Inferior parietal cortex (tissue), 1 donor: Measurements from ENCODE around the gene KIF26A.

Source experiments
- DNase-seq: peaks from one replicate; pipeline ENCODE4 v3.0.0-alpha.2; 2016; ENCODE audit errors: extremely low spot score

The KIF26A gene

DNA sequence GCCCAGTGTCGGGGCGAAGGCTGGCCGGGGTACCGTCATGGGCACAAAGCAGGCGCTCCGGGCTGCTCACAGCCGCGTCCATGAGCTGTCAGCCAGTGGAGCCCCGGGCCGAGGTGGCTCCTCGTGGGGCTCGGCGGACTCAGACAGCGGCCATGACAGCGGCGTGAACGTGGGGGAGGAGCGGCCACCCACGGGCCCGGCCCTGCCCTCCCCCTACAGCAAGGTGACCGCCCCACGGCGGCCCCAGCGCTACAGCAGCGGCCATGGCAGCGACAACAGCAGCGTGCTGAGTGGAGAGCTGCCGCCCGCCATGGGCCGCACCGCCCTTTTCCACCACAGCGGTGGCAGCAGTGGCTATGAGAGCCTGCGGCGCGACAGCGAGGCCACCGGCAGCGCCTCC, 39.0 kb downstream of the KIF26A start:
- DNase-seq, result no peak

DNA sequence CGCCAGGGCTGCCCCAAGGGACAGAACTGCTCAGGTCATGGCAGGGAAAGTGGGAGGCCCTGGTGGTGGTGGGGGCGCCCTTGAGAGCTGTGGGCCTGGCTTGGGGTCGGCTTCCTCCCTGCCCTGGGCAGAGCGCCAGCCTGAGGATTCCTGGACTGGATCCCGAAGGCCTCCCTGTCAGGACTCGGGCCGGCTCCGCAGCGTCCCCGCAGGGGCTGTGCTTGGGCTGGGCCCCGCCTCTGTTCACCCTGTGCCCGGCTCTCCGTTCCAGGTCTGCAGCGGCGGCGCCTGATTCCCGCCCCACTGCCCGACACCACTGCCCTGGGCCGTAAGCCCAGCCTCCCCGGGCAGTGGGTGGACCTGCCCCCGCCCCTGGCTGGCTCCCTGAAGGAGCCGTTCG, 39.9 kb downstream of the KIF26A start:
- DNase-seq, result no peak

DNA sequence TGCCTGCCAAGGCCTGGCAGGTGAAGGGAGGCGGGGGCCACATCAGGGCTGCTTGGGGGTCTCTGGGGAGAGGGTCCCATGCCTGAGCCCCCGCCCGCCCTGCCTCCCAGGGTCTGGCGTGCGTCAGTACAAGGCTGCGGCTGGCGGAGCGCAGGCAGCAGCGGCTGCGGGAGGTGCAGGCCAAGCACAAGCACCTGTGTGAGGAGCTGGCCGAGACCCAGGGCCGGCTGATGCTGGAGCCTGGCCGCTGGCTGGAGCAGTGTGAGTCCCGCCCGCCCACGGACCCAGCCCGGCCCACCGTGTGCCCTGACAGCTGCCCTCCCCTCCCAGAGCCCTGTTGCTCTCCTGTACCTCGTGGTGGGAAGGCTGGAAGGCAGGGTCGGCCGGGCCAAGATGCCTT, 40.7 kb downstream of the KIF26A start:
- DNase-seq, result no peak

DNA sequence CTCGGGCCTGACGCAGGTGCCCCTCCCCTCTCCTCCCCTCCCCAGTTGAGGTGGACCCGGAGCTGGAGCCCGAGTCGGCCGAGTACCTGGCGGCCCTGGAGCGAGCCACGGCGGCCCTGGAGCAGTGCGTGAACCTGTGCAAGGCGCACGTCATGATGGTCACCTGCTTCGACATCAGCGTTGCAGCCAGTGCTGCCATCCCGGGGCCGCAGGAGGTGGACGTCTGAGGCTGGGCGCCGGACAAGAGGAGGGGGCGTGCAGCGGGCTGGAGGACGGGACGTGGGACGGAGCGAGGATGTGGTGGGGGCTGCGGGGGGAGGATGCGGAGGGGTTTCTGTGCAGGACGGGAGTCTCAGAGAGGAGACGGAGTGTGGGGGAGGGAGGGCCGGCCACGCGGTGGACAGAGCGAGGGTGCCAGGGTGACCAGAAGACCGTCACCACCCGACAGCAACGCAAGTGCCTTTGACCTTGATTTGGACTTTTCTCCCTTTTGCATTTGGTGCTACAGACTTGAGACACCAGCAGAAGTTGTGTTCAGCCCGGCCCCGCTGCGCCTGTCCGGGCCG, 41.3 kb downstream of the KIF26A start:
- DNase-seq, result no peak

DNA sequence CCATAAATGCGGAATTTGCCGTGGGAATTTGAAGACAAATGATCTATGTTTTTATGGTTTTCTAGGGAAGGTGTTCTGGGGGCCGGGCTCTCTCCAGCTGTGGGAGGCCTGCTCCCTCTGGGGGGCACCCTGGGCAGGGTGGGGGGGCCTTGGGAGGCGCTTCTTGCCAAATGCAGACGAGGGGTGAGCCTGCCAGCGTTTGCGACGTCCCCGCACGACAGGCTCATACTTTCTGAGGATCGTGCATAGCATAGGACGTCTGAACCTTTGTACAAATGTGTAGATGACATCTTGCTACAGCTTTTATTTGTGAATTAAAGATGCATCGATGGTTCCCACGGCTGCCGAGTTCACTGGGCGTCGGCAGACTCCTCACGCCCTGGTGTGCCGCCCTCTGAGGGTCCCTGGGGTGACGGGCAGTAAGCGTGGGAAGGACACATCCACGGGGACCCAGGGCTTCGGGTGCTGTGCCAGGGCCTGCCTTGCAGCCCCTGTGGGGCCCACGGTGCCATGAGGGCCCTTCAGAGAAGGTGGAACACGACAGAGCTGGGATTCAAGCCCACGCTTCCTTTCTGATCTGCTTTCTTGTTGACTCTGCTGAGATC, 42.3 kb downstream of the KIF26A start:
- DNase-seq, result no peak

DNA sequence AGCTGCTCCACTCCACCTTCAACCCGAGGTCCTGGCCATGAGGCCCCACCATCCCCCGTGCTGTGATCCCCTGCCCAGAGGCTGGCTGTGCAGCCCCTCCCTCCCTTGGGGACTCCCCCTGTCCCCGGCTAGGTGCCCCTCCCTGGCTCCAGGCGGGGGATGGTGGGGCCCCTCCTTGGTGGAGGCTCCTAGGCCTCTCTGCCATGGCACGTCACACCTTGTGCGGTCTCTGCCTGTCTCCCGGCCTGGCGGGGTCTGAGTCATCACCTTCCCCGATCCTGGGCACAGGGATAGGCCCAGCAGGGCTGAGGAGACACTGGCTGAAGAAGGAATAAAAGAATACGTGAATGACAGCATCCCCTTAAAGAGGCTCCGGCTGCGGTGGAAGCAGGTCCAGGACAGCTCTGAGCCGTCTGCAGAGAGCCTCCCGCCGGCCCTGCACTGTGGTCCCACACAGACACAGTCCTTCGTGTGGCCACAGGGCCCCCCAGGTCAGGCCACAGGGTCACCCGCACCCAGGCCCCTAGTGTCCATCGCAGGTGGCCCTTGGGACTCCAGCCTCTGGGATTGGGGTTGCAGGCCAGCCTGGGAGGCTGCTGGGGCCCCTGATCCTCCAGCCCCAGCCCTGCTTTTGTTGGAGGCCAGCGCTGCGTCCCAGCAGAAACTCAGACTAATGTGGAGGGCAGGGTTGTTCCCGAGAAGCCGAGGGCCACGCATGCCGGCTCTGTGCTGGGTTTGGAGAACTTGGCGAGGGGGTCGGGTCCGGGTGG, 43.6 kb downstream of the KIF26A start:
- no peak for DNase-seq

DNA sequence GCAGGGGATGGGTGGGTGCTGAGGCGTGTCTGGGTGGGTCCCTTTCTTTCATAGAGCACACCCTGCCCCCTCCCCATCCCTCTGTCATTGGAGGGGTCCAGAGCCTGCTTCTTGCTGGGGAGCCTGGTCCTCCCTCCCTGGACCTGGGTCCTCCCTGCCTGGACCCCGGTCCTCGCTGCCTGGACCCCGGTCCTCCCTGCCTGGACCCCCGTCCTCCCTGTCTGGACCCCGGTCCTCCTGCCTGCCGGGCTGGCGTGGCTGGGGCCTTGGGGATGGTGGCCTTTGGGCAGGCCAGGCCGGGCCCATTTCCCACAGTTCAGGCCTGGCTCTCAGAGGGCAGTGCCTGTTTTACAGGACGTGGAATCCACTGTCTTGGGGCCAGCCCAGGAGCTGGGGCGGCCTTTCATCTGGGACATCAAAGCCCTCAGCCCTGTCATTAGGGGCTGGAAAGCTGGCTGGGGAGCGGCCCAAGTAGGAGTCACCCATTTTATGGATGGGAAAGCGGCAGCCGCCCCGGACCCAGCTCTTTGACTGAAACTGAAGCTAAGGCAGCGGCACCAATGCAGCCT, 44.6 kb downstream of the KIF26A start:
- no peak for DNase-seq

DNA sequence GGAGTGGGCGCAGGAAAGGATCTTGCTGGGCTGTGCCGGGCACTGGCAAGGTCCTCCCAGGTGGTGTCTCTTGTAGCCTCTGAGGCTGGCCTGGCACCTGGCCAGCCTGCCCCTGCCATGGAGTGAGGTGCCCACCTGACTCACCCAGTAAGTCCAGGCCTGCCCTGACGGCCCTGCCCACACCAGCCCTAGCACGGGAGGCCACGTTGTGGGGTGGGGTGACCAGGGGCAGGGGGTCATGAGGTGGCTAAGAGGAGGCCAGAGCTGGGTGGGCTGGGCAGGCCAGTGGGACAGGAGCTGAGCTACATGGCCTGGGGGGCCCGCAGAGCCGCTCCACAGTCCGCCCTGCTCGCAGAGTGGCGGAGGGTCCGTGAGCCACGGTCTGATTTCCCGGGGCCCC, 45.4 kb downstream of the KIF26A start:
- no peak for DNase-seq

DNA sequence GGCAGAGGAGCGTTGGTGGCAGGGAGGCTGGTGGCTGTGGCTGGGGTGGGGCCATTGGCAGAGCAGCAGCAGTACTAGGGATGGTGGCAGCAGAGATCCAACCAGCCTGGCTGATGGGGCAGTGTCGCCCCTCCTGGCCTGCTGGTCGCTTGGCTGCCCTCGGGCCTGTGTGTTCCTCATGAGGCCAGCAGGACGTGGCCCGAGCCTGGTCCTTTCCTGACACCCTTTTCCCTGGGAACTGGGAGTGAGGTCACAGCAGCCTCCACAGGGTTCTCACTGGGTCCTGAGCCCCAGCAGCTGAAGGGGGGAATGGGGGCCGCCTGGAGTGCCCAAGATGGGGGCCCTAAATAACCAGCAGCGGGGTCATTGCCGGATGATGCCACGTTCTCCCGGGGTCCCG, 46.1 kb downstream of the KIF26A start:
- no peak for DNase-seq

DNA sequence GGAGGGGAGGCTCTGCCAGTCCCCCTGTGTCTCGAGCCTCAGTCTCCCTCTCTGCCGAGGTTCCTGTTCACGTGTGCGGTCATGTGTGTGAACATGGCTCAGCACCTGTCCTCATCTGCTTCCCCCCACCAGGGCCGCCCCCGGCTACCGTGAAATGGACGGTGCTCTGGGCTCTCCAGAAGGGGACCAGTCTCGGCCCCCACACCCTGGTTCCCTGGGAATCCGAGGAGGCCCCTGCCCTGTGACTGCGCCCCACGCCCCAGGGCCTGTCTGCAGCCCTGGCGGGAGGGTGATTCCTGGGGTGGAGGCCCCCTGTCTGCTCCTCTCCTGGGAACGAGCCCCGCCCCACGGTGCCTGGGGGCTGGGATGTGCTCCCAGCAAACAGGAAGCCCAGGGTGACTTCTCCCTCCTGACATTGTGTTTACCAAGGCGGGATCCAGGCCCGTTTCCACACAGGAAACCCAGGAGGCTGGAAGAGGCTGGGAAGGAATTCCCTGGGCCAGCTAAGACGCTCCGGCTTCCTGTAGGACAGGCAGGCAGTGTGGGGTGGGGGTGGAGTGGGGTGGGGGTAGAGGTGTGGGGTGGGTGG, 46.6 kb downstream of the KIF26A start:
- DNase-seq, result no peak

DNA sequence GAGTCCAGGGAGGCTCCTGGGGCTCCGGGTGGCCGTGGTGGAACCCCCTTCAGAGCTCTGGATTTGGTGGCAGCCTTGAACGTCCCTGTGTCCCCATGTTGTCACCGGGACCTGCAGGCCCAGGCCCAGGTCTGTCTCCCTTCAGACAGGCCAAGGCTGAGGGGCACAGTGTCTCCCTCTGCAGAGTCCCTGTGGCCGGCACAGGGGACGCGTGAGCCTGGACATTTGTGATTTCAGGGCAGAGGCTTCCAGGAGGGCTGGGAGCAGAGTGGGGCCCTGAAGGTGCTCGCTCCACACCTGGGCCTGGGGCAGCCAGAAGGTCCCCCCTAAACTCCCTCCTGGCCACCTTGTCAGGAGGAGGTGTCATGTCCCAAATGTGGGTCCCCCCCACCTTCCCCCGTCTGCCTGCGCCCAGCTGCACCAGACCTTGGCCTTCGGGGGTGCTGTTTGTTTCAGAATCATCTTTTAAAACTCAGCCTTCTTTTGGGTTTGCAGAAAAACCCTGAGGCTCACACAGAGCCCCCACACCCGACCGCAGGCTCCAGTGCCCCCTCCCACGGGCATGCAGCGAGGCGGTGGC, 47.6 kb downstream of the KIF26A start:
- DNase-seq, result no peak

DNA sequence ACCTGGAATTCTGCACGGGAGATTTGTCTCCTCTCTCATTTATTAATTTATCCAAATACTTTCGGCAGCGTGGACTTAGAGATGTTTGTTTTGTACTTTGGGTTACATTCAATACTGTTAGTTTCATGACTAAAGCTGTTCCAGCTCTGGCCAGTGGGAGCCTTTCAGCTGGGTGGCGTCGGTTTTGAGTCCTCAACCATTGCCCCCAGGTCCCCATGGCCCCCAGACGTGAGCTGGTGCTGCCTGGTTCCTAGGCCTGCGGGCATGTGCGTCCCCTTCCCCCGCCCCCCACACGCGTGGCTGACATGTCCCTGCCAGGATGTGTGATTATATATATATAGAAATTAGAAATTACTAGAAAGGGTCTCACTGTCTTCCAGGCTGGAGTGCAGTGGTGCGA, 48.2 kb downstream of the KIF26A start:
- no peak for DNase-seq

DNA sequence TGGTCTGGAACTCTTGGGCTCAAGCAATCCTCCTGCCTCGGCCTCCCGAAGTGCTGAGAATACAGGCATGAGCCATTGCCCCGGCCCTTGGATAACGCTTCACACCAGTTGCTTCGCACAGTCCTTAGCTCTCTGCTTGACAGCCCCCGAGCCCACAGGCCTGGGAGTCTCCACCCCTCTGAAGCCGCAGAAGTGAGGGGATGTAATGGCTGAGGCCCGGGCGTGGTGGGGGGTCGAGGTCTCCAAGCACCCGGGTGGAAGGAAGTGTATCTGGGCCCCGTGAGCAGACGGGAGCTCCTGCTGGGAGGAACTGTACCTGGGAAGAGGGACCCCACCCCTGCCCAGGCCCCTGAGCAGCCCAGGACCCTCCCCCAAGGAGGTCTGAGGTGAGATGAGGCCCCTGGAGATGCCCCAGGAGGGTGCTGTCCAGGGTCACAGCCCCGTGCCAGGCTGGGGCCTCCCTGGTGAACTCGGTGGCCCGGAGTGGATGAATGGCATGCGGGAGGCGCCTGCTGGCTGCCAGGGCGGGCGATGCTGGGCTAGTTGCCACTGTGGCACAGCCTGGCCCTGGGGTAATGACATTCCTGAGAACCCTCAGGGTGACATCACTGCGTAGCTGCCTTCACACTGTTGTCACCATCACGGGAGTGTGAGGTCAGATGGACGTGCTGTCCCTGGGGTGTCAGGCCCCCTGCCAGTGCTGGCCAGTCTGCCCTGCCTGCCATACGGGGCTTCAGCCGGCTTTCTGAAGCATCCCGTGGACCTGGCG, 48.9 kb downstream of the KIF26A start:
- no peak for DNase-seq

DNA sequence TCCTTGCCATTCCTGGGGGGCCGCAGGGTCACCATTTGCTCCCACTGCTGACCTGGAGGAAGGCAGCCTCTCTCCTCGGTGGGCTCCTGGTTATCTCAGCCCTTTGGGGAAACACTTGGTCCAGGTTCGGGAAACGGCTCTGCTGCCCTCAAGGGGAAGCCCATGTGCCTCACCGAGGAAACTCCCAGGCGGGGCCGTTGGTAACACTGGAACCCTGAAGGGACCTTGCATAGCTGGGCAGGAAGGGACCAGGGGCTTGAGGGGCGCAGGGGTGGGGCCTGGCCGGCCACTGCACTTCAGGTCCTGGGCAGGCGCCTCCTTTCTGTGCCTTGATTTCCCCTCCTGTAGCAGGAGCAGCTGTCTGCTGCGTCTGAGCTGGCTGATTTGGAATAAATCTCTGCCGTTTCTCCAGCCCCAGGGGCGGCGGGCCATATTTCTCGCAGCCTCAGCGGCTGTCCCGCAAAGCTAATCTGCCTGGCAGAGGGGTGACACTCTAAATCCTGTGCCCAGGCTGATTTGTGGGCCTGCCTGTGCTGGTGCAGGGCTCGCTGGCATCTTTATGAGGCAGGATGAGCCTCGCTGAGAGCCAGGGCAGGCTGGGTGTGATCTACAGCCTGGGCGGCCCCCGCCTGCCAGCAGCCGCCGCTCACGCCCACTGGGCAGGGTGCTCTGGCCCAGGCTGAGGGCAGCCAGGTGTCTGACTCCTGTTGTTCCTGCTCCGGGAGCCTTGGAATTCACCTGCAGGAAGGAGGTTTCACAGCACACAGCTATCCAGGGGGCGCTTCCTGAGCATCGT, 49.7 kb downstream of the KIF26A start:
- no peak for DNase-seq

DNA sequence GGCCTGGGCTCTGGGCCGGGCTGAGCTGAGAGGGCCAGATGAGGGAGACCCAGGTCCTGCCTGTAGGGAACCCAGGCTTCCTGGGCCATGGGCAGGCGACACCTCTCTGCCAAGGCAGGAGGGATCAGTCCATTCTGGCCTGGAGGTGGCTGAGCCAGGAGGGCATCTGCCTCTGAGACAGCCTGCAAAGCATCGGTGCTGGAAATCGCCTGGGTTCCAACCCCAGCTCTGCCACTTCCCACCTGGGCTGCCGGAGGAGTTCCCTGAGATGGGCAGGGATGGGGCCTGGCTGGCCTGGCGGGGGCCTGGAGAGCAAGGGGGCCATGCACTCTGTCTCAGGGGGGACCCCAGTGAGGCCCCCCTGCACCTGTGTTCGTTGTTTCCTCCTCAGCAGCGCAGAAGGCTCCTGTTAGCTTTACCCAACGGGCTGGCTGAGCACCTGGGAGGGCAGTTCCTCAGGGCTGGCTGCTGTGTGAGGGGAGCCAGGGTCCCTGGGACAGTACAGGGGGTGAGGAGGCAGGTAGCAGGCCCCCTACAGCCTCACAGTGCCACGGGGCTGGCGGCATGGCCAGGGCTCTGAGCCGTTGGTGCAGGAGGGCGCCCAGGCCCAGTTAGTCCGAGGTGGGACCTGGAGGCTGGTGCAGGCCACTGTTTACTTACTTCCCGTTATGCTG, 50.5 kb downstream of the KIF26A start:
- no peak for DNase-seq

DNA sequence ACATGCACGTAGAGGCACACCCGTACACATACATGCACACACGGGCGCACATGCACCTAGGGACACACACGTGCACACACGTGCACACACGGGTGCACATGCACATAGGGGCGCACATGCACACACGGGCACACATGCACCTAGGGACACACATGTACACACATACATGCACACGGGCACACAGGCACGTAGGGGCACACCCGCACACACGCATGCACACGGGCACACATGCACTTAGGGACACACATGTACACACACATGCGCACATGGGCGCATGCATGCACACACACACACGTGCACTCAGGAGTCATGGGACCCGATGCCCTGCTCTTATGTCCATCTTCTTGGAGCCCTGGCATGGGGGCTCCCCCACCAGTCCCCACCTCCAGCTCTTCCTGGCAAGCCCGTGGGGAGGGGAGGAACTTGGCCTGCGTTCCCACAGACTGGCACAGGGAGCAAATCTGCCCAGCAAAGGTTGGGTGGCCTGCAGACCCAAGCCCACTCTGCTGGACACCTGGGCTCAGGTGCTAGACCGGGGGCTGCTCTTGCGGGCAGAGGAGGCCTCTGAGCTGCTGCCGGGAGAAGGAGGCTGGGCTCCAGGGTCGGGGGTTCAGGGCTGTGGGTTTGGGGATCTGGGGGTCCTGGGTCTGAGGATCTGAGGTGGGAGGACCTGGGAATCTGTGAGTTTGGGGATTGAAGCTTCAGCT, 51.4 kb downstream of the KIF26A start:
- DNase-seq, result no peak

DNA sequence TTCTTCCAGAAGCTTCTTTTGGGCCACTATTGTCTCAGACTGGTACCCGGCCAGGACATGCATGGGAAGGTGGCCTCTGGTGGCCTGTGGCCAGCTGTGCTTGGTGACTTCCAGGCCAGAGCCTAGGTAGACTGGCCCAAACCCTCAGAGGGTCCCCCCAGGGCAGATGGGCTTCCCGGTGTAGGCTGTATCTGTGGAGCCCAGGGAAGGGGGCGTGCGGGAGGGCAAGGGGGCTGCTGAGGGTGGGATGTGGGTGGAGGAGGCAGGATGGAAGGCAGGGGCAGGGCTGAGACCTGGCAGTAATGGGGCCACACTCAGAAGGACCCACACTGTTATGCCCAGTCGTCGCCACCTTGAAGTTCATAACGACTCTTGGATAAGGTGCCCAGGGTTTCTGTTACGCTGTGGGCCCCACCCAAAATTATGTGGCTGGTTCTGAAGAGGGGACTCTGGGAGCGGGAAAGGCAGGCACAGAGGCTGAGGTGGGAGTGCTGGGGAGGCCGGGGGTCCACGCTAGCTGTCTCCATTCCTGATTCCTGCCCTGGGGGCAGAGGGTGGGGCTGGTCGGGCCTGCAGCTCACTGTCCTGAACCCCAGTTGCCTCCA, 52.1 kb downstream of the KIF26A start:
- DNase-seq, result no peak

DNA sequence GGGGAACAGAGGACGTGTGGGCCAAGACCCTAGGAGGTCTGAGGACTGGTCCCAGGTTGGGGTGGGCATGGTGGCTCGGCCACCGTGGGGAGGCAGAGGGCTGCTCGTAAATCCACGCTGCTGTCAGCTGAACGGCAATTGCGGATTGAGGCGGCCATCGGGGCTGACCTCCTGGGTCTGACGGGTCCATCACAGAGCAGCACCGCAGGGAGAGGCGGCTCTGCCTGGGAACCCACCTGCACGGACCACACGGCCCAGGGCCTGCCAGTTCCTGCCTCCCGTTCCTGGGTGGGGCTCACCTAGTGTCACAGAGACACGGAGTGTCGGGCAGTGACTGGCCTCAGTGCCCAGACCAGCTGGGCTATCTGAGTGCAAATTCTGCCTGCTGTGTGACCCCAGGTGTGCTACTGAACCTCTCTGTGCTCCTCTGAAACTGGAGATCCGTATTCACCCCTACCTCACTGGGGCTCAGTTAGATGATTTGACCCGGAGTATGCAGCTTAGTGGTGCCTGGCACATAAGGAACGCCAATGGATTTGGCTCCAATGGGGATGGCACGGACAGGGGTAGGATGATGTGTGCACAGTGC, 53.1 kb downstream of the KIF26A start:
- no peak for DNase-seq
